ENCODE data around the gene CATSPERZ. TPM values are rescaled to one million over a fixed set of nuclear protein-coding genes. Genes with fewer than 3 reads are reported as not detected.

The CATSPERZ gene
- total RNA-seq, 4 donors from 2014 or later = 0.80 TPM; not detected in 3

- Histone ChIP-seq H3K4me3 (peak overlapping the region; percentile 43 to 56 (median 50)), H3K9me3 (no peaks in the 10 kb centered on the region), H3K36me3 (peaks cover 0 to 16% (median 7%) of the 10 kb centered on the region in 4 donors), H3K4me1 (peaks cover 16 to 38% (median 26%) of the 10 kb centered on the region in 4 donors), H3K27ac (replicated peaks in 1 of 4) (no peak overlapping the region), H3K27me3 (peaks cover 9 to 73% (median 40%) of the 10 kb centered on the region in 4 donors)
- intact Hi-C loops (cut with DNase I) = no loop called here
- no CpG with 5 or more reads among the region's 96 CpGs for WGBS
- TF ChIP-seq EP300 (IDR thresholded peaks at IDR 0.05) (no peak), POLR2AphosphoS5 (IDR thresholded peaks at IDR 0.05) (no peak), CTCF (IDR thresholded peaks at IDR 0.05) (no peak), POLR2A (IDR thresholded peaks at IDR 0.05; ENCODE audit: low read depth) (no peak)
- DNase-seq (ENCODE audit: extremely low spot score) = no peak
These were observed 8.3 kb upstream of the CATSPERZ start for GRCh38 chr11:64291752-64292459.

- Histone ChIP-seq H3K4me1 (peaks cover 16 to 30% (median 22%) of the 10 kb centered on the region in 4 donors), H3K27ac (replicated peaks in 1 of 4) (no peak overlapping the region), H3K36me3 (peaks cover 0 to 16% (median 6%) of the 10 kb centered on the region in 4 donors), H3K27me3 (peaks cover 9 to 81% (median 46%) of the 10 kb centered on the region in 4 donors), H3K9me3 (no peaks in the 10 kb centered on the region), H3K4me3 (peak overlapping the region; percentile 43 to 56 (median 50))
- intact Hi-C loops (cut with DNase I) = no loop called here
- TF ChIP-seq POLR2A (IDR thresholded peaks at IDR 0.05; ENCODE audit: low read depth) (no peak), CTCF (IDR thresholded peaks at IDR 0.05) (no peak), EP300 (IDR thresholded peaks at IDR 0.05) (no peak), POLR2AphosphoS5 (IDR thresholded peaks at IDR 0.05) (no peak)
- 29% methylated on average over 16 of the region's 42 CpGs for WGBS
- DNase-seq (ENCODE audit: extremely low spot score) = no peak
These were observed 7.5 kb upstream of the CATSPERZ start for GRCh38 chr11:64292460-64293254.

GRCh38 chr11:64294774-64295173, 5.4 kb upstream of the CATSPERZ start:
- H3K36me3 ChIP-seq = peaks cover 0 to 2% (median 0%) of the 10 kb centered on the region in 4 donors
- H3K27ac ChIP-seq (replicated peaks in 1 of 4) = no peak overlapping the region
- no peak overlapping the region for H3K4me3 ChIP-seq
- H3K27me3 ChIP-seq = peaks cover 13 to 100% (median 62%) of the 10 kb centered on the region in 4 donors
- peaks cover 25 to 33% (median 31%) of the 10 kb centered on the region in 4 donors for H3K4me1 ChIP-seq
- no peak for TF ChIP-seq POLR2A (IDR thresholded peaks at IDR 0.05; ENCODE audit: low read depth)
- TF ChIP-seq CTCF (IDR thresholded peaks at IDR 0.05) = no peak
- TF ChIP-seq POLR2AphosphoS5 (IDR thresholded peaks at IDR 0.05) = no peak
- no peak for TF ChIP-seq EP300 (IDR thresholded peaks at IDR 0.05)
- H3K9me3 ChIP-seq = no peaks in the 10 kb centered on the region
- no peak for DNase-seq (ENCODE audit: extremely low spot score)
- intact Hi-C loops (cut with DNase I) = loop anchor here (5.0 kb wide), 1 partner anchor 92 kb away; no protein-coding TSS in a partner anchor
- 44% methylated on average over 3 of the region's 3 CpGs for WGBS

- intact Hi-C loops (cut with DNase I) = loop anchor here (5.0 kb wide), 1 partner anchor 93 kb away; no protein-coding TSS in a partner anchor
- H3K27me3 ChIP-seq = peaks cover 16 to 100% (median 65%) of the 10 kb centered on the region in 4 donors
- no peaks in the 10 kb centered on the region for H3K36me3 ChIP-seq
- no peak overlapping the region for H3K27ac ChIP-seq (replicated peaks in 1 of 4)
- WGBS = 95% methylated on average over 4 of the region's 4 CpGs
- TF ChIP-seq POLR2AphosphoS5 (IDR thresholded peaks at IDR 0.05) (no peak), CTCF (IDR thresholded peaks at IDR 0.05) (no peak), EP300 (IDR thresholded peaks at IDR 0.05) (no peak), POLR2A (IDR thresholded peaks at IDR 0.05; ENCODE audit: low read depth) (no peak)
- no peak overlapping the region for H3K4me3 ChIP-seq
- H3K4me1 ChIP-seq = peaks cover 35 to 41% (median 40%) of the 10 kb centered on the region in 4 donors
- no peak for DNase-seq (ENCODE audit: extremely low spot score)
- no peaks in the 10 kb centered on the region for H3K9me3 ChIP-seq
These were observed 4.4 kb upstream of the CATSPERZ start for GRCh38 chr11:64295760-64296159.

Data from esophagus muscularis mucosa (tissue), 4 donors.